GM21528 (cell line): ENCODE data around the gene OR2M5.

Experiments
- ATAC-seq: cut with Tn5 transposase; IDR thresholded peaks from one replicate; pipeline ENCODE4 v1.9.1; 2021; ENCODE audit warnings: mild to moderate bottlenecking, moderate library complexity; ENCODE audit not compliant: unreplicated experiment, low FRiP score

The OR2M5 gene

GRCh38 chr1:248144513-248145198 is at the start of gene OR2M5:
Gene OR2M5, plus strand, starts transcription at chr1:248145148. Its CDS starts 0 bp downstream, at chr1:248145148.
- no peak for ATAC-seq

- no peak for ATAC-seq
These were observed 46.4 kb upstream of the OR2M5 start for GRCh38 chr1:248098529-248098928.

- ATAC-seq, result no peak
These were observed 42.1 kb upstream of the OR2M5 start for GRCh38 chr1:248102847-248103246.

GRCh38 chr1:248111157-248111556 is 33.8 kb upstream of the OR2M5 start:
- ATAC-seq, result no peak

- no peak for ATAC-seq
These were observed 30.1 kb upstream of the OR2M5 start for GRCh38 chr1:248114890-248115289.

GRCh38 chr1:248127653-248128052 is 17.3 kb upstream of the OR2M5 start:
- no peak for ATAC-seq

GRCh38 chr1:248136811-248137210 is 8.1 kb upstream of the OR2M5 start:
- ATAC-seq, result no peak

GRCh38 chr1:248140846-248141245 is 4.1 kb upstream of the OR2M5 start:
- no peak for ATAC-seq

GRCh38 chr1:248143311-248143710 is 1.6 kb upstream of the OR2M5 start:
- no peak for ATAC-seq

- ATAC-seq, result no peak
These were observed 7.3 kb downstream of the OR2M5 start for GRCh38 chr1:248152056-248152827.

- ATAC-seq, result no peak
These were observed 11.0 kb downstream of the OR2M5 start for GRCh38 chr1:248155927-248156326.

- no peak for ATAC-seq
These were observed 13.8 kb downstream of the OR2M5 start for GRCh38 chr1:248158758-248159157.

- no peak for ATAC-seq
These were observed 19.1 kb downstream of the OR2M5 start for GRCh38 chr1:248164031-248164430.

GRCh38 chr1:248165186-248165585 is 20.2 kb downstream of the OR2M5 start:
- no peak for ATAC-seq

- ATAC-seq, result no peak
These were observed 29.6 kb downstream of the OR2M5 start, which contains the start of gene OR2M2 for GRCh38 chr1:248174521-248174920. Gene OR2M2, plus strand, starts transcription at chr1:248174821. Its CDS starts 5,165 bp downstream, at chr1:248179986.

GRCh38 chr1:248183996-248184395 is 39.0 kb downstream of the OR2M5 start:
- ATAC-seq, result no peak

- no peak for ATAC-seq
These were observed 42.4 kb downstream of the OR2M5 start for GRCh38 chr1:248187363-248187762.

GRCh38 chr1:248189026-248189425 is 44.1 kb downstream of the OR2M5 start:
- no peak for ATAC-seq

- ATAC-seq, result no peak
These were observed 49.2 kb downstream of the OR2M5 start for GRCh38 chr1:248194117-248194516.
